ENCODE measurements around the gene MAPK10. TPM values are rescaled to one million over a fixed set of nuclear protein-coding genes. Genes with fewer than 3 reads are reported as not detected.
A peak's percentile ranks its signal among the peaks of the same experiment; 100 is the strongest.

MAPK10 gene
- total and polyA plus RNA-seq, 2 donors (not counting 1 experiment from before 2014, with no cell fraction given), result 3.8 to 20.0 TPM

DNA sequence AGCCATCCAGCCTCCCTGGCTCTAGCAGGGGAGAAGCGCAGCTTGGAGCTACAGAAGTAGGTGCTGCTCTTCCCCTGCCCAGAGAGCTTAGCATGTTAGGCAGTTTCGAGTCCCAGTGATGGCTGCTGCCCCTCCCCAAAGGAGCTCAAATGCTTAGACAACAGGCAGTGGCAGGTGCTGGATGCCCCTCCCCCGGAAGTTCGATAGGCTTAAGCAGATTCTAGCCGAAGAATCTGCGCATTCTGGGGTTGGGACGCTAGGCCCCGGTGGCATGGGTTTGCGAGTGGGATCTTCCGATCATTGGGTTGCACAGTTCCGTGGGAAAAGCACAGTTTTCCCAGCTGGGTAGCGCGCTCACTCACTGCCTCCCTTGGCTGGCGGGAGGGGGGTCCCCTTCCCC lies 117.2 kb downstream of the MAPK10 start:
- TF ChIP-seq, protein P1, sequence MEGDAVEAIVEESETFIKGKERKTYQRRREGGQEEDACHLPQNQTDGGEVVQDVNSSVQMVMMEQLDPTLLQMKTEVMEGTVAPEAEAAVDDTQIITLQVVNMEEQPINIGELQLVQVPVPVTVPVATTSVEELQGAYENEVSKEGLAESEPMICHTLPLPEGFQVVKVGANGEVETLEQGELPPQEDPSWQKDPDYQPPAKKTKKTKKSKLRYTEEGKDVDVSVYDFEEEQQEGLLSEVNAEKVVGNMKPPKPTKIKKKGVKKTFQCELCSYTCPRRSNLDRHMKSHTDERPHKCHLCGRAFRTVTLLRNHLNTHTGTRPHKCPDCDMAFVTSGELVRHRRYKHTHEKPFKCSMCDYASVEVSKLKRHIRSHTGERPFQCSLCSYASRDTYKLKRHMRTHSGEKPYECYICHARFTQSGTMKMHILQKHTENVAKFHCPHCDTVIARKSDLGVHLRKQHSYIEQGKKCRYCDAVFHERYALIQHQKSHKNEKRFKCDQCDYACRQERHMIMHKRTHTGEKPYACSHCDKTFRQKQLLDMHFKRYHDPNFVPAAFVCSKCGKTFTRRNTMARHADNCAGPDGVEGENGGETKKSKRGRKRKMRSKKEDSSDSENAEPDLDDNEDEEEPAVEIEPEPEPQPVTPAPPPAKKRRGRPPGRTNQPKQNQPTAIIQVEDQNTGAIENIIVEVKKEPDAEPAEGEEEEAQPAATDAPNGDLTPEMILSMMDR (conservative IDR thresholded peaks at IDR 0.05 in 1 of 2, IDR thresholded peaks at IDR 0.05 in 1 of 2; ENCODE audit: low read depth in 1 of 2, low read length in 2 of 2), result no peak
- TF ChIP-seq EZH2 (IDR thresholded peaks at IDR 0.05; ENCODE audit: low read length, missing control alignments), result no peak
- Histone ChIP-seq H3K36me3 (ENCODE audit: control insufficient read depth, insufficient read depth, low read length) (no peaks in the 10 kb centered on the region), H3K4me1 (ENCODE audit: control insufficient read depth, extremely low read depth, insufficient read depth, low read length) (no peaks in the 10 kb centered on the region), H2AFZ (ENCODE audit: low read length) (no peak overlapping the region), H3K79me2 (ENCODE audit: control insufficient read depth, insufficient read depth, low read length) (no peaks in the 10 kb centered on the region), H3K9ac (ENCODE audit: insufficient read depth, low read length) (no peak overlapping the region), H3K4me3 (replicated peaks in 1 of 4; ENCODE audit: control extremely low read depth in 1 of 4, insufficient read depth in 1 of 4, low read depth in 3 of 4, low read length in 4 of 4) (no peak overlapping the region), H3K27ac (ENCODE audit: insufficient read depth, low read length) (no peak overlapping the region), H4K20me1 (ENCODE audit: control insufficient read depth, extremely low read depth, insufficient read depth, low read length) (no peaks in the 10 kb centered on the region), H3K27me3 (ENCODE audit: control insufficient read depth, insufficient read depth, low read length) (no peaks in the 10 kb centered on the region), H3K9me3 (ENCODE audit: control insufficient read depth, insufficient read depth, low read depth, low read length) (no peaks in the 10 kb centered on the region), H3K4me2 (ENCODE audit: extremely low read depth, insufficient read depth, low read length) (no peak overlapping the region)
- DNase-seq (ENCODE audit: low read depth in 2 of 2), result no peak

DNA sequence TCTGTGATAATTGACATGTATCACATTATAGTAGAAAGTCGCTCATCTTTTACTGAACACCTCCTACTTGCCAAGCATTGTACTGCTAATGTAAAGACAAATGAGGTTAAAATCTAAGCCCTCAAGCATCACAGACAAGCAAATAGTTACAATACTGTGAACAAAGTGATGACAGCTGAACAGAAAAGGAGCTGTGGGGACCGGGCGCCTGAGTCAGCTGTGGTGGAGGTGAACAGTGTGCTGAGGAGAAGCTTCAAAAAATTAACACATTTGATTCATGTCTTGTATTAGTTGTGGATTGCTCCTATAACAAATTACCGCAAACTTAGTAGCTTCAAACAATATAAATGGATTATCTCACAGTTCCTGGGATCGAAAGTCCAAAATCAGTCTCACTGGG lies 124.3 kb downstream of the MAPK10 start:
- no peak overlapping the region for H3K4me3 ChIP-seq (replicated peaks in 1 of 4; ENCODE audit: control extremely low read depth in 1 of 4, insufficient read depth in 1 of 4, low read depth in 3 of 4, low read length in 4 of 4)
- H4K20me1 ChIP-seq (ENCODE audit: control insufficient read depth, extremely low read depth, insufficient read depth, low read length), result no peaks in the 10 kb centered on the region
- no peaks in the 10 kb centered on the region for H3K27me3 ChIP-seq (ENCODE audit: control insufficient read depth, insufficient read depth, low read length)
- no peak overlapping the region for H2AFZ ChIP-seq (ENCODE audit: low read length)
- H3K9me3 ChIP-seq (ENCODE audit: control insufficient read depth, insufficient read depth, low read depth, low read length), result no peaks in the 10 kb centered on the region
- H3K4me2 ChIP-seq (ENCODE audit: extremely low read depth, insufficient read depth, low read length), result no peak overlapping the region
- no peaks in the 10 kb centered on the region for H3K4me1 ChIP-seq (ENCODE audit: control insufficient read depth, extremely low read depth, insufficient read depth, low read length)
- no peak overlapping the region for H3K9ac ChIP-seq (ENCODE audit: insufficient read depth, low read length)
- no peak overlapping the region for H3K27ac ChIP-seq (ENCODE audit: insufficient read depth, low read length)
- TF ChIP-seq, protein P1 (conservative IDR thresholded peaks at IDR 0.05 in 1 of 2, IDR thresholded peaks at IDR 0.05 in 1 of 2; ENCODE audit: low read depth in 1 of 2, low read length in 2 of 2), result no peak
- no peak for TF ChIP-seq EZH2 (IDR thresholded peaks at IDR 0.05; ENCODE audit: low read length, missing control alignments)
- DNase-seq (ENCODE audit: low read depth in 2 of 2), result no peak
- H3K79me2 ChIP-seq (ENCODE audit: control insufficient read depth, insufficient read depth, low read length), result no peaks in the 10 kb centered on the region
- no peaks in the 10 kb centered on the region for H3K36me3 ChIP-seq (ENCODE audit: control insufficient read depth, insufficient read depth, low read length)

DNA sequence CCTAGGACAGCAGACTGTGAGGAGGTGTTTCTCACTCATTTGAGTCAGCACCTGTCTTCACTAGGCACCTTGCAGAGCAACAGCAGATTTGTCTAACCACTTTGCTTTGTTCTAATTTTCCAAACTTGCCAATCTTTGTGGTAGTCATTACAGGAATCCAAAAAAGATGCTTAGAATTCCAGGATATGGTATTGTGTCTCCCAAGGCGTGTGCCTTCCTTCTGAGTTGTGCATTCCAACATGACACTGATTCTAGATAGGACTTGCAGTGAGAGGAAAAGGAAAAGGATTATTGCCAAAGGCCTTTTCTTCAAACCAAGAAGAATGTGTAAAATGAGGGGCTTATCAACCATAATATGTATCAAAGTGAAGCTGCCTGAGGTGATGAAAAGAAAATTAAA lies 126.2 kb downstream of the MAPK10 start:
- TF ChIP-seq, protein P1 (conservative IDR thresholded peaks at IDR 0.05 in 1 of 2, IDR thresholded peaks at IDR 0.05 in 1 of 2; ENCODE audit: low read depth in 1 of 2, low read length in 2 of 2), result no peak
- TF ChIP-seq EZH2 (IDR thresholded peaks at IDR 0.05; ENCODE audit: low read length, missing control alignments), result no peak
- no peak overlapping the region for H3K4me3 ChIP-seq (replicated peaks in 1 of 4; ENCODE audit: control extremely low read depth in 1 of 4, insufficient read depth in 1 of 4, low read depth in 3 of 4, low read length in 4 of 4)
- H2AFZ ChIP-seq (ENCODE audit: low read length), result no peak overlapping the region
- H3K4me2 ChIP-seq (ENCODE audit: extremely low read depth, insufficient read depth, low read length), result no peak overlapping the region
- H3K9me3 ChIP-seq (ENCODE audit: control insufficient read depth, insufficient read depth, low read depth, low read length), result no peaks in the 10 kb centered on the region
- H3K79me2 ChIP-seq (ENCODE audit: control insufficient read depth, insufficient read depth, low read length), result no peaks in the 10 kb centered on the region
- no peaks in the 10 kb centered on the region for H3K27me3 ChIP-seq (ENCODE audit: control insufficient read depth, insufficient read depth, low read length)
- DNase-seq (ENCODE audit: low read depth in 2 of 2), result peak in 1 of 2 donors; percentile 95
- H4K20me1 ChIP-seq (ENCODE audit: control insufficient read depth, extremely low read depth, insufficient read depth, low read length), result no peaks in the 10 kb centered on the region
- H3K4me1 ChIP-seq (ENCODE audit: control insufficient read depth, extremely low read depth, insufficient read depth, low read length), result no peaks in the 10 kb centered on the region
- no peak overlapping the region for H3K9ac ChIP-seq (ENCODE audit: insufficient read depth, low read length)
- H3K27ac ChIP-seq (ENCODE audit: insufficient read depth, low read length), result no peak overlapping the region
- H3K36me3 ChIP-seq (ENCODE audit: control insufficient read depth, insufficient read depth, low read length), result no peaks in the 10 kb centered on the region

Measured in fibroblast of lung (primary cell).